H9 (cell line): ENCODE measurements around the gene NRG3. TPM values are rescaled to one million over a fixed set of nuclear protein-coding genes. Genes with fewer than 3 reads are reported as not detected.

ENCODE experiments used
- DNase-seq: peaks from one replicate; pipeline ENCODE4 v3.0.0-alpha.2; 2017
- H2AFZ ChIP-seq: one replicate; pipeline ENCODE4 v1.6.1; 2013; ENCODE audit warnings: mild to moderate bottlenecking, low read length, control low read depth, moderate library complexity
- H2AK5ac ChIP-seq: 2 replicates; pipeline ENCODE4 v1.6.1; 2013; ENCODE audit warnings: low read length, control low read depth, mixed read lengths; ENCODE audit not compliant: insufficient read length
- H2BK120ac ChIP-seq: one replicate; pipeline ENCODE4 v1.6.1; 2013; ENCODE audit warnings: low read depth, mild to moderate bottlenecking, low read length, control low read depth, inconsistent platforms; ENCODE audit not compliant: poor library complexity, severe bottlenecking
- H2BK12ac ChIP-seq: 2 replicates; pipeline ENCODE4 v1.6.1; 2013; ENCODE audit warnings: low read length, control low read depth, mixed read lengths, low read depth; ENCODE audit not compliant: insufficient read length
- H2BK15ac ChIP-seq: 2 replicates; pipeline ENCODE4 v1.6.1; 2013; ENCODE audit warnings: low read depth, low read length, control low read depth
- H2BK20ac ChIP-seq: one replicate; pipeline ENCODE4 v1.6.1; 2013; ENCODE audit warnings: low read depth, mild to moderate bottlenecking, low read length, control low read depth, inconsistent platforms; ENCODE audit not compliant: poor library complexity, severe bottlenecking
- H2BK5ac ChIP-seq: 2 replicates; pipeline ENCODE4 v1.6.1; 2013; ENCODE audit warnings: low read length, control low read depth, mixed read lengths; ENCODE audit not compliant: insufficient read length
- H3K14ac ChIP-seq: 2 replicates; pipeline ENCODE4 v1.6.1; 2013; ENCODE audit warnings: low read length, control low read depth; ENCODE audit not compliant: insufficient read depth
- H3K18ac ChIP-seq: 2 replicates; pipeline ENCODE4 v1.6.1; 2013; ENCODE audit warnings: low read depth, mild to moderate bottlenecking, mixed read lengths, low read length, control low read depth; ENCODE audit not compliant: insufficient read length
- H3K23ac ChIP-seq: 2 replicates; pipeline ENCODE4 v1.6.1; 2013; ENCODE audit warnings: low read length, control low read depth, mixed read lengths, low read depth; ENCODE audit not compliant: insufficient read length
- H3K23me2 ChIP-seq: 2 replicates; pipeline ENCODE4 v1.6.1; 2013; ENCODE audit warnings: low read depth, mild to moderate bottlenecking, mixed read lengths, low read length, control low read depth; ENCODE audit not compliant: insufficient read length, poor library complexity, severe bottlenecking
- H3K27ac ChIP-seq: 2 replicates; pipeline ENCODE4 v1.5.1; 2013; ENCODE audit warnings: low read length, control low read depth, mixed read lengths, low read depth; ENCODE audit not compliant: insufficient read length
- H3K27me3 ChIP-seq: 2 replicates; pipeline ENCODE4 v1.6.1; 2013; ENCODE audit warnings: low read length, control low read depth, inconsistent platforms; ENCODE audit not compliant: insufficient read depth
- H3K4ac ChIP-seq: 2 replicates; pipeline ENCODE4 v1.6.1; 2013; ENCODE audit warnings: low read depth, mild to moderate bottlenecking, control low read depth, inconsistent platforms, low read length, moderate library complexity
- H3K4me1 ChIP-seq: 2 replicates; pipeline ENCODE4 v1.6.1; 2013; ENCODE audit warnings: low read length, control low read depth, inconsistent platforms; ENCODE audit not compliant: insufficient read depth
- H3K4me2 ChIP-seq: 2 replicates; pipeline ENCODE4 v1.6.1; 2013; ENCODE audit warnings: low read length, control low read depth, mixed read lengths; ENCODE audit not compliant: insufficient read length, insufficient read depth
- H3K56ac ChIP-seq: 2 replicates; pipeline ENCODE4 v1.6.1; 2013; ENCODE audit warnings: low read depth, mild to moderate bottlenecking, mixed read lengths, low read length, control low read depth; ENCODE audit not compliant: insufficient read length
- H3K79me1 ChIP-seq: 2 replicates; pipeline ENCODE4 v1.6.1; 2013; ENCODE audit warnings: low read depth, mild to moderate bottlenecking, moderate library complexity, low read length, control low read depth, inconsistent platforms; ENCODE audit not compliant: insufficient read depth, poor library complexity, severe bottlenecking
- H3K79me2 ChIP-seq: 2 replicates; pipeline ENCODE4 v1.6.1; 2013; ENCODE audit warnings: low read length, control low read depth, inconsistent platforms; ENCODE audit not compliant: insufficient read depth
- H3K9ac ChIP-seq: 2 replicates; pipeline ENCODE4 v1.6.1; 2013; ENCODE audit warnings: low read length, control low read depth, mixed read lengths; ENCODE audit not compliant: insufficient read length; ENCODE audit errors: extremely low read depth
- H3K9me3 ChIP-seq: one replicate; pipeline ENCODE4 v1.6.1; 2013; ENCODE audit warnings: low read depth, low read length, inconsistent platforms; ENCODE audit not compliant: control insufficient read depth
- H3T11ph ChIP-seq: one replicate; pipeline ENCODE4 v1.6.1; 2013; ENCODE audit warnings: mild to moderate bottlenecking, low read length, control low read depth, inconsistent platforms
- H4K20me1 ChIP-seq: one replicate; pipeline ENCODE4 v1.6.1; 2013; ENCODE audit not compliant: control insufficient read depth, insufficient read length, insufficient read depth
- H4K5ac ChIP-seq: 2 replicates; pipeline ENCODE4 v1.6.1; 2013; ENCODE audit warnings: low read depth, mild to moderate bottlenecking, mixed read lengths, low read length, control low read depth; ENCODE audit not compliant: insufficient read length
- H4K8ac ChIP-seq: replicated peaks from 2 replicates; pipeline ENCODE4 v1.6.1; 2013; ENCODE audit warnings: low read length, control low read depth, mixed read lengths, low read depth; ENCODE audit not compliant: insufficient read length
- H4K91ac ChIP-seq: 2 replicates; pipeline ENCODE4 v1.6.1; 2013; ENCODE audit warnings: low read depth, mild to moderate bottlenecking, moderate library complexity, mixed read lengths, low read length, control low read depth; ENCODE audit not compliant: insufficient read length
- H3K27ac Mint-ChIP-seq, 3 experiments: 2 replicates in 2 of 3; 3 replicates in 1 of 3; pipeline ENCODE4 v1.8.0; 2020 to 2021; ENCODE audit warnings: mixed read lengths in 3 of 3, mild to moderate bottlenecking in 1 of 3, moderate library complexity in 1 of 3
- H3K27me3 Mint-ChIP-seq: 2 replicates; pipeline ENCODE4 v1.8.0; 2021; ENCODE audit warnings: low read depth, mild to moderate bottlenecking, moderate library complexity, mixed read lengths
- H3K36me3 Mint-ChIP-seq, 3 experiments: 2 replicates in 2 of 3; 3 replicates in 1 of 3; pipeline ENCODE4 v1.8.0; 2020 to 2021; ENCODE audit warnings: low read depth in 3 of 3, mixed read lengths in 3 of 3; ENCODE audit not compliant: insufficient read depth in 1 of 3
- H3K4me1 Mint-ChIP-seq, 2 experiments: 2 replicates each; pipeline ENCODE4 v1.8.0; 2020; ENCODE audit warnings: mixed read lengths in 2 of 2
- H3K4me3 Mint-ChIP-seq, 2 experiments: 2 replicates in 1 of 2; 3 replicates in 1 of 2; pipeline ENCODE4 v1.8.0; 2020 to 2021; ENCODE audit warnings: mild to moderate bottlenecking in 2 of 2, mixed read lengths in 2 of 2, moderate library complexity in 1 of 2
- H3K9me3 Mint-ChIP-seq, 2 experiments: 2 replicates in 1 of 2; 3 replicates in 1 of 2; pipeline ENCODE4 v1.8.0; 2020; ENCODE audit warnings: mild to moderate bottlenecking in 2 of 2, mixed read lengths in 2 of 2, moderate library complexity in 1 of 2
- CTCF ChIP-seq: fragments of 200-600 bp; sonication (generic); conservative IDR thresholded peaks from 3 replicates; pipeline ENCODE4 v1.8.0; 2021; ENCODE audit warnings: antibody characterized with exemption, mild to moderate bottlenecking
- WGBS: extraction: QIAGEN DNeasy Blood & Tissue Kit; methylation state at CpG from one replicate; pipeline ENCODE4 v1.1.7; 2013; ENCODE audit warnings: missing lambda C conversion rate, low lambda C conversion rate, mixed read lengths; ENCODE audit not compliant: insufficient read length; ENCODE audit errors: extremely low coverage; 5-methylcytosine and 5-hydroxymethylcytosine counted together
- total RNA-seq: library from RNA; stranded (reverse); gene quantifications from 2 replicates; pipeline ENCODE4 v1.2.1, GENCODE V29; 2021

The NRG3 gene
- total RNA-seq, 1 experiment from 2014 or later = 1.6 TPM

- no peak overlapping the region for H2AK5ac ChIP-seq
These were observed 363.3 kb downstream of the NRG3 start for GRCh38 chr10:82238291-82238690.

More at GRCh38 chr10:82238291-82238690, 363.3 kb downstream of the NRG3 start:
- no peak overlapping the region for H3K4ac ChIP-seq
- H3K4me2 ChIP-seq = no peak overlapping the region
- no peak overlapping the region for H3K18ac ChIP-seq
- no peak overlapping the region for H4K8ac ChIP-seq
- H3K79me2 ChIP-seq = no peaks in the 10 kb centered on the region
- H2BK120ac ChIP-seq = no peak overlapping the region
- no peaks in the 10 kb centered on the region for H4K20me1 ChIP-seq
- Mint-ChIP-seq H3K9me3 (no peaks in the 10 kb centered on the region), H3K4me3 (no peak overlapping the region), H3K27ac (no peak overlapping the region), H3K27me3 (no peaks in the 10 kb centered on the region), H3K36me3 (no peaks in the 10 kb centered on the region), H3K4me1 (peaks cover 11 to 13% of the 10 kb centered on the region in 2 experiments)
- H3T11ph ChIP-seq = no peak overlapping the region
- no peak overlapping the region for H2BK20ac ChIP-seq
- no peak for TF ChIP-seq CTCF
- no peak overlapping the region for H2AFZ ChIP-seq
- WGBS = no CpG with 5 or more reads among the region's 1 CpG
- no peak overlapping the region for H3K56ac ChIP-seq
- H3K4me1 ChIP-seq = peaks cover 4% of the 10 kb centered on the region; the same call in 1 of the 2 replicates
- H4K91ac ChIP-seq = no peak overlapping the region
- no peak overlapping the region for H3K14ac ChIP-seq
- H3K27ac ChIP-seq = no peak overlapping the region
- no peaks in the 10 kb centered on the region for H3K27me3 ChIP-seq
- no peaks in the 10 kb centered on the region for H3K23me2 ChIP-seq
- no peak overlapping the region for H2BK12ac ChIP-seq
- no peaks in the 10 kb centered on the region for H3K9me3 ChIP-seq
- H3K23ac ChIP-seq = no peak overlapping the region
- DNase-seq = no peak
- H4K5ac ChIP-seq = no peak overlapping the region
- H2BK15ac ChIP-seq = no peak overlapping the region
- no peaks in the 10 kb centered on the region for H3K79me1 ChIP-seq
- no peak overlapping the region for H2BK5ac ChIP-seq
- no peak overlapping the region for H3K9ac ChIP-seq
